ENCODE data around the gene MTARC1. TPM values are rescaled to one million over a fixed set of nuclear protein-coding genes. Genes with fewer than 3 reads are reported as not detected.

Gene MTARC1
- total RNA-seq, 2 experiments from 2014 or later = not detected

GRCh38 chr1:220803401-220804201 lies 16.9 kb downstream of the MTARC1 start:
- Mint-ChIP-seq H3K27me3 (peaks cover 2% of the 10 kb centered on the region), H3K27ac (no peak overlapping the region), H3K4me1 (no peaks in the 10 kb centered on the region), H3K9me3 (no peaks in the 10 kb centered on the region), H3K4me3 (no peak overlapping the region), H3K36me3 (no peaks in the 10 kb centered on the region)
- no peak for DNase-seq
- no peak for ATAC-seq (ENCODE audit: low read depth)
- POLR2A ChIA-PET = no interaction called here

GRCh38 chr1:220804202-220804586 lies 17.5 kb downstream of the MTARC1 start:
- no peaks in the 10 kb centered on the region for H3K9me3 Mint-ChIP-seq
- no peak for ATAC-seq (ENCODE audit: low read depth)
- no peak overlapping the region for H3K4me3 Mint-ChIP-seq
- H3K4me1 Mint-ChIP-seq = no peaks in the 10 kb centered on the region
- H3K27ac Mint-ChIP-seq = no peak overlapping the region
- H3K27me3 Mint-ChIP-seq = peaks cover 2% of the 10 kb centered on the region
- no peak for DNase-seq
- no peaks in the 10 kb centered on the region for H3K36me3 Mint-ChIP-seq
- POLR2A ChIA-PET = no interaction called here

GRCh38 chr1:220806408-220806807 lies 19.7 kb downstream of the MTARC1 start:
- Mint-ChIP-seq H3K4me1 (peaks cover 5% of the 10 kb centered on the region), H3K27ac (no peak overlapping the region), H3K4me3 (no peak overlapping the region), H3K27me3 (peaks cover 2% of the 10 kb centered on the region), H3K9me3 (no peaks in the 10 kb centered on the region), H3K36me3 (no peaks in the 10 kb centered on the region)
- no peak for DNase-seq
- no peak for ATAC-seq (ENCODE audit: low read depth)
- POLR2A ChIA-PET = no interaction called here

DNA sequence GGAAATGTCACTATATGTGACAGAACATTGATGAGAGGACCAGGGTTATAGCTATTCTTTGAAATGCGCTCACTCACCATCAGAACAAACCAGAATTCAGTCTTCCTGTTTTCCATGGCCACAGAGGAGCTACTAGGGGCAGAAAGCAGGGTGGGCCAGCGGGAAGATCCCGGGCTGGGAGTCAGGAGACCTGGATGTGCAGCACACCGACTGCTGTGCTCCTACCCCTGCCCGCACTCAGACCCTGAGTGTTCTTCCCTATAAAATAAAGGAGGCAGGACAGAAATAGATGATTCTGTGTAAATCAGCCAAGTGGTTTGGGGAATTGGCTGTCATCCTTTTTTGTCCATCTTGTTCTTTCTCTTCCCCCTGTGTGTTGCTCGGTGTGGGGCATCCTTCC lies 21.0 kb downstream of the MTARC1 start:
- Mint-ChIP-seq H3K4me3 (no peak overlapping the region), H3K27me3 (peaks cover 2% of the 10 kb centered on the region), H3K36me3 (no peaks in the 10 kb centered on the region), H3K4me1 (peaks cover 5% of the 10 kb centered on the region), H3K9me3 (no peaks in the 10 kb centered on the region), H3K27ac (no peak overlapping the region)
- ATAC-seq (ENCODE audit: low read depth) = no peak
- DNase-seq = no peak
- POLR2A ChIA-PET = no interaction called here

DNA sequence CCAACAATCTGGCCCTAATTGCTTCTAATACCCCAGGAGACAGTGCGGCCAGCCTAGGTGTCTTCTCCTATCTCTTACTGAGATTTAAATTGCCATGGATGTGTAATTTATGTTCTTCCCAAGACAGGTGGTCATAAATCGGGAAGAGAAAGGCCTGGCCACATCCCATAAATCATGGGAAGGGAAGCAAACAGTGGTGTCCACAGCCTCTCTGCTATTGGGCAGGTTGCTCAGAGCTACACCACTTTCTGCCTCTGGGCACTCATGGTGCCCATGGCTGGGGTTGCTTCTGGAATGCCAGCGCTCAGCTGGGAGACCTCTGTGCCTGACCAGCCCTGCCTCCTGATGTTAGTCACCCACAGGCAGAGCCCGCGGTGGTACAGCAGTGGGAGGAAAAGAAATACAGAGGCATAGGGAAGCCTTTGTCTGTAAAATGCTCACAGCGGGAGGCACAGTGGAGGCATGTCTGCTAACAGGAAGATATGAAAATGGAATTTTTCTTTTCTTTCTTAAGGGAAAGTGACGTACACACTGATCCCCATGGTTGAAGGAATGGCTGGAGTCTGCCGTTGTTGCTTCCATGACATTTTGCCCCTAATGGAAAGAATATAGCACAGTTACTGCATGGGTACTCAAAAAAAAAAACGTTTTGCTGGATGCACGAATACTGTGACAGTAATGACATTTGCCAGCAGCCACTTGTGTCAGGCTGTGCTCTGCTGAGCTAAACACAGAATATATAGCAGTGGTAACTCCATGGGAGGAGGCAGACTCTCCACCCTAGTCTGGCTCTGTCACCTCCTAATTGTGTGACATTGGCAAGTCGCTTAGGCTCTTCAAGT lies 21.9 kb downstream of the MTARC1 start:
- no peaks in the 10 kb centered on the region for H3K9me3 Mint-ChIP-seq
- H3K4me3 Mint-ChIP-seq = no peak overlapping the region
- DNase-seq (no peak), ATAC-seq (ENCODE audit: low read depth) (no peak)
- no peaks in the 10 kb centered on the region for H3K36me3 Mint-ChIP-seq
- POLR2A ChIA-PET = no interaction called here
- peaks cover 2% of the 10 kb centered on the region for H3K27me3 Mint-ChIP-seq
- peaks cover 5% of the 10 kb centered on the region for H3K4me1 Mint-ChIP-seq
- H3K27ac Mint-ChIP-seq = no peak overlapping the region

- Mint-ChIP-seq H3K9me3 (no peaks in the 10 kb centered on the region), H3K4me1 (peaks cover 5% of the 10 kb centered on the region), H3K36me3 (no peaks in the 10 kb centered on the region), H3K27ac (no peak overlapping the region), H3K27me3 (peaks cover 2% of the 10 kb centered on the region), H3K4me3 (no peak overlapping the region)
- ATAC-seq (ENCODE audit: low read depth) = no peak
- POLR2A ChIA-PET = no interaction called here
- no peak for DNase-seq
These were observed 22.5 kb downstream of the MTARC1 start for GRCh38 chr1:220809187-220809550.

DNA sequence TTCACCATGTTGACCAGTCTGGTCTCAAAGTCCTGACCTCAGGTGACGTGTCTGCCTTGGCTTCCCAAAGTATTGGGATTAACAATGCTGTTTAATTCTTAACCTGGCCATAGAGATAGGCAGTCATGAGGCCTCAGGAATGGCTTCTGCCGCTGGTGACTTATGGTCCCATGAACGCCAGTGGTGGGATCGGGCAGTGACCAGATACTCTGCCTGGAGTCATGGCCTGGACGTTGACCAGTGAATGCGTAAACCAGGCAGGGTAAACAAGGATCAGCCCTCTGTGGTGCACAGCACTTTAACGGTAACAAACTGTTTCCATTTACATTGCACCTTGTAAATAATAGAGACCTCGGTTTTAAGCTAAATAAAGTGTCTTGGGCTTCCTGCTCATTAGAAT lies 23.0 kb downstream of the MTARC1 start:
- POLR2A ChIA-PET = no interaction called here
- Mint-ChIP-seq H3K27me3 (peaks cover 2% of the 10 kb centered on the region), H3K9me3 (no peaks in the 10 kb centered on the region), H3K36me3 (no peaks in the 10 kb centered on the region), H3K27ac (no peak overlapping the region), H3K4me3 (no peak overlapping the region), H3K4me1 (peaks cover 5% of the 10 kb centered on the region)
- ATAC-seq (ENCODE audit: low read depth) (no peak), DNase-seq (no peak)

- Mint-ChIP-seq H3K4me1 (peaks cover 5% of the 10 kb centered on the region), H3K27ac (no peak overlapping the region), H3K4me3 (peak overlapping the region; percentile 41), H3K9me3 (no peaks in the 10 kb centered on the region), H3K36me3 (no peaks in the 10 kb centered on the region), H3K27me3 (peaks cover 2% of the 10 kb centered on the region)
- POLR2A ChIA-PET = no interaction called here
- DNase-seq (peak; percentile 69), ATAC-seq (ENCODE audit: low read depth) (peak; percentile 94)
These were observed 23.5 kb downstream of the MTARC1 start for GRCh38 chr1:220810179-220810653.

DNA sequence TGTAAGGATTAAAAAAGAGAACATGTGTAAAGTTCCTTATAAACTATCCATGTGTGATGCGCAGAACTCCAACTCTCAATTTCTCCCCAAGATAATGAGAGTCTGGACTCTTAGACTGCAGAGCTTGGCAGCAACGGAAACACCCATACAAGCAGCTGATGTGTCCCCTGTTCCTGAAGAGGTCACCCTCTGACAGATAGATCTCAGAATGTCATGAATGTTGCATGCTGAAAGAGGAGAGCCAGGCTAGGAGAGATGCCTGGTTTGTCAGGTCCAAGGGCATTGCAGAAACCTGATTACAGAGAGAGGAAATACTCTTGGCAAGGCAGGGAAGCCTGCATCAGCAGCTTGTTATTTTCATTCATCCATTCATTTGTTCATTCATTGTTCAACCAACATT lies 24.2 kb downstream of the MTARC1 start:
- Mint-ChIP-seq H3K36me3 (no peaks in the 10 kb centered on the region), H3K4me3 (no peak overlapping the region), H3K4me1 (peaks cover 5% of the 10 kb centered on the region), H3K27ac (no peak overlapping the region), H3K9me3 (no peaks in the 10 kb centered on the region), H3K27me3 (peaks cover 2% of the 10 kb centered on the region)
- no peak for ATAC-seq (ENCODE audit: low read depth)
- DNase-seq = no peak
- POLR2A ChIA-PET = no interaction called here

DNA sequence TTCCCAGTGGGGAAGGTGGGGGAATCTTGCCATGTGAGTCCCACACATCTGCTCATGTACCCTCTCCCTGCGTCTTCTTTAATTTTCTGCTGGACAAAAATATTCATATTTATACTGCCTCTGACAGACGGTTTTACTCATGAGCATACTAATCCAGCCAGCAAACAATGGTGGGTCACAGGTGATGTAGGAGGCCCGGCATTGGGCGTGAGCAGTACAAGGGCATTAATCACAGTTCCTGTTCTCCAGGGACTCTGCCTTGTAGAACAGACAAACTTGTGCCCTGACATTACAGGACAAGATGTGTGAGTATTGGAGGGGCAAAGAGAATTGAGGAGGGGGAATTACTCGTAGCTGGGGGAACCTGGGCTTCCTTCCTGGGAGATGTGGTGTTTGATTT lies 25.0 kb downstream of the MTARC1 start:
- no peak for ATAC-seq (ENCODE audit: low read depth)
- Mint-ChIP-seq H3K4me3 (no peak overlapping the region), H3K4me1 (peaks cover 5% of the 10 kb centered on the region), H3K27me3 (peaks cover 2% of the 10 kb centered on the region), H3K27ac (no peak overlapping the region), H3K36me3 (no peaks in the 10 kb centered on the region), H3K9me3 (no peaks in the 10 kb centered on the region)
- POLR2A ChIA-PET = no interaction called here
- DNase-seq = no peak

GRCh38 chr1:220812308-220812707 lies 25.6 kb downstream of the MTARC1 start:
- Mint-ChIP-seq H3K4me1 (peaks cover 5% of the 10 kb centered on the region), H3K36me3 (no peaks in the 10 kb centered on the region), H3K9me3 (no peaks in the 10 kb centered on the region), H3K27ac (no peak overlapping the region), H3K4me3 (no peak overlapping the region), H3K27me3 (peaks cover 2% of the 10 kb centered on the region)
- POLR2A ChIA-PET = no interaction called here
- DNase-seq (no peak), ATAC-seq (ENCODE audit: low read depth) (no peak)

GRCh38 chr1:220813013-220813412 lies 26.3 kb downstream of the MTARC1 start:
- peaks cover 5% of the 10 kb centered on the region for H3K4me1 Mint-ChIP-seq
- POLR2A ChIA-PET = no interaction called here
- peaks cover 2% of the 10 kb centered on the region for H3K27me3 Mint-ChIP-seq
- DNase-seq (no peak), ATAC-seq (ENCODE audit: low read depth) (no peak)
- no peak overlapping the region for H3K4me3 Mint-ChIP-seq
- no peaks in the 10 kb centered on the region for H3K36me3 Mint-ChIP-seq
- H3K9me3 Mint-ChIP-seq = no peaks in the 10 kb centered on the region
- no peak overlapping the region for H3K27ac Mint-ChIP-seq

DNA sequence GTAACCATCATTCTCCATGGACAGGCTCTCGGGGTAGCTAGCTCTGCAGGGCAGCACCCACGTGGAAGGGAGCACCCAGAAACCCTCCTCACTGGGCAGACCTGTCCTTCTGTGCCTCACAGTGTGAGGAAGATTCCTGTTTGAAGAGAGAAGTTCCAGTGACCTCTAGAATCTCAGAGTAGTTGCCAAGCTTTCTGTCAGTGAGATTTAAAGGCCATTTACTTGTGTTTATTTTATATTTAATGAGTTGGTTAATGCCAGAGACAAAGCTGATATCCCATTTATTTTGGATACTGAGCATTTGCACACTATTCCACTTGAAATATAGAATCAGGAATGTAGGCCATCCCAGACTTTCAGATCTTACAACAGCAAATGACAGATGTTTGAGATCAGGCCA lies 28.7 kb downstream of the MTARC1 start:
- peaks cover 1% of the 10 kb centered on the region for H3K4me1 Mint-ChIP-seq

DNA sequence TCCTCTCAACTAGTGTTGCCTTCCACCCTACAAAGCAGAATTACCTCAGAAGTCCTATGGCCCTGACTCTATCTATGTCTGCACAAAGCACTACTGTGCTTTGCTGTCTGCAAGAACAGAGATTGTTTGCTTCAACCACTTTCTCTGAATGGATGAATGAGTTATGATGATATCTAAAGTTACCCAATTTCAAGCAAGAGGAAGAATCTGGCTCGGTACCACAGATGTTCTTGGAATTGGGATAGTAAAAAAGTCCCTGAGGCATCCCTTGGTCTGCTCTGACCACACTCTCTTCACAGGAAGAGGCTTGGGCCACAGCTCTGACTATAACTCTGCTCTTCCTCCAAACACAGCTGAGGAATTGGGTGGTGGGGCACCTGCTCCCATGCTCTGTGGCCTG lies 31.2 kb downstream of the MTARC1 start:
- Mint-ChIP-seq H3K4me3 (no peak overlapping the region), H3K9me3 (peaks cover 2% of the 10 kb centered on the region), H3K4me1 (no peaks in the 10 kb centered on the region), H3K36me3 (no peaks in the 10 kb centered on the region), H3K27ac (no peak overlapping the region), H3K27me3 (peaks cover 2% of the 10 kb centered on the region)
- no peak for DNase-seq
- ATAC-seq (ENCODE audit: low read depth) = no peak
- POLR2A ChIA-PET = no interaction called here

More for the DNA sequence above, 28.7 kb downstream of the MTARC1 start:
- ATAC-seq (ENCODE audit: low read depth) (no peak), DNase-seq (no peak)
- Mint-ChIP-seq H3K4me3 (no peak overlapping the region), H3K27me3 (peaks cover 4% of the 10 kb centered on the region), H3K36me3 (no peaks in the 10 kb centered on the region), H3K9me3 (peaks cover under 1% of the 10 kb centered on the region), H3K27ac (no peak overlapping the region)
- POLR2A ChIA-PET = no interaction called here
